Thoracic aorta (tissue), 2 donors: ENCODE results near the gene PPIP5K2. TPM values are rescaled to one million over a fixed set of nuclear protein-coding genes. Genes with fewer than 3 reads are reported as not detected.
"Not testable (repeated sequence)": the region's sequence is repeated elsewhere in the genome, so short reads cannot be mapped to it uniquely, and the experiment has no call there.

ENCODE experiments used
- ATAC-seq: fragments of 150-250 bp; one replicate; pipeline ENCODE4 v1.8.0; 2017; ENCODE audit warnings: low read depth; ENCODE audit not compliant: insufficient number of reproducible peaks, low FRiP score
- DNase-seq: peaks from one replicate; pipeline ENCODE4 v3.0.0-alpha.2; 2020; ENCODE audit warnings: low spot score
- H3K27ac ChIP-seq, 2 donors: fragments of 200-600 bp; sonication (generic); 1 replicate in 1 of 2; 2 replicates in 1 of 2; pipeline ENCODE4 v1.5.1; 2016; ENCODE audit warnings: mild to moderate bottlenecking in 2 of 2, moderate library complexity in 2 of 2
- H3K27me3 ChIP-seq: fragments of 200-600 bp; sonication (generic); replicated peaks from 2 replicates; pipeline ENCODE4 v1.6.0; 2016; ENCODE audit warnings: mild to moderate bottlenecking; ENCODE audit not compliant: insufficient read depth
- H3K36me3 ChIP-seq: fragments of 200-600 bp; sonication (generic); one replicate; pipeline ENCODE4 v1.5.1; 2016
- H3K4me1 ChIP-seq, 2 donors: fragments of 200-600 bp; sonication (generic); 1 replicate in 1 of 2; 2 replicates in 1 of 2; pipeline versions ENCODE4 v1.5.1 to v1.6.0; 2016; ENCODE audit warnings: low read depth in 2 of 2, mild to moderate bottlenecking in 1 of 2; ENCODE audit not compliant: control insufficient read depth in 1 of 2
- H3K4me3 ChIP-seq: fragments of 200-600 bp; sonication (generic); 2 replicates; pipeline ENCODE4 v1.5.1; 2016; ENCODE audit warnings: mild to moderate bottlenecking
- H3K9me3 ChIP-seq: fragments of 200-600 bp; sonication (generic); 2 replicates; pipeline ENCODE4 v1.5.1; 2016
- total RNA-seq, 2 donors: library from RNA; depleted of rRNA; stranded (reverse); fragments of >200 nt; gene quantifications; one replicate each; pipeline versions ENCODE4 v1.1.0 to v1.2.3, GENCODE V29; 2016
- TF ChIP-seq, protein P1 (sequence below): fragments of 200-600 bp; sonication (generic); IDR thresholded peaks from one replicate; pipeline ENCODE4 v1.5.1; 2019; ENCODE audit warnings: antibody characterized with exemption

Gene PPIP5K2
- total RNA-seq, 2 donors from 2014 or later = 60.8 to 67.5 TPM

DNA sequence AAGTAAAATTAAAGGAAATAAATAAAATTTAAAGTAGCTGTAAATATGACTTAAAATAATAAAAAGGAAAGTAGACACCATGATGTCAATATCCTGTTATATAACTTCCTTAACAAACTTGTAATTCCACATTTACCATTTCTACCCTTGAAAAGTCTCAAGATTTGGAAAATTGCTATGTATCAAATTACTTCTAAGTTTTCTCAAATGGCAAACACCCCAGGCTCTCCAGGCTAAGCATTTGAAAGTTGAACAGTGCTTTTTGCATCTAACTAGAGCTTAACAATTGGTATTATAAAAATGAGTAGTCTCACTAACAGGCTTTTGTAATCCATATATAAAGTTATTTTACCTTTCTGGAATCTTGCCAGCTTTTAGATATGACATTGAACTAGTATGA lies 97.0 kb downstream of the PPIP5K2 start:
- no peaks in the 10 kb centered on the region for H3K4me1 ChIP-seq
- H3K9me3 ChIP-seq = no peaks in the 10 kb centered on the region
- H3K4me3 ChIP-seq = no peak overlapping the region
- DNase-seq (no peak), ATAC-seq (no peak)
- no peak overlapping the region for H3K27ac ChIP-seq
- H3K27me3 ChIP-seq = no peaks in the 10 kb centered on the region
- no peaks in the 10 kb centered on the region for H3K36me3 ChIP-seq
- TF ChIP-seq, protein P1, sequence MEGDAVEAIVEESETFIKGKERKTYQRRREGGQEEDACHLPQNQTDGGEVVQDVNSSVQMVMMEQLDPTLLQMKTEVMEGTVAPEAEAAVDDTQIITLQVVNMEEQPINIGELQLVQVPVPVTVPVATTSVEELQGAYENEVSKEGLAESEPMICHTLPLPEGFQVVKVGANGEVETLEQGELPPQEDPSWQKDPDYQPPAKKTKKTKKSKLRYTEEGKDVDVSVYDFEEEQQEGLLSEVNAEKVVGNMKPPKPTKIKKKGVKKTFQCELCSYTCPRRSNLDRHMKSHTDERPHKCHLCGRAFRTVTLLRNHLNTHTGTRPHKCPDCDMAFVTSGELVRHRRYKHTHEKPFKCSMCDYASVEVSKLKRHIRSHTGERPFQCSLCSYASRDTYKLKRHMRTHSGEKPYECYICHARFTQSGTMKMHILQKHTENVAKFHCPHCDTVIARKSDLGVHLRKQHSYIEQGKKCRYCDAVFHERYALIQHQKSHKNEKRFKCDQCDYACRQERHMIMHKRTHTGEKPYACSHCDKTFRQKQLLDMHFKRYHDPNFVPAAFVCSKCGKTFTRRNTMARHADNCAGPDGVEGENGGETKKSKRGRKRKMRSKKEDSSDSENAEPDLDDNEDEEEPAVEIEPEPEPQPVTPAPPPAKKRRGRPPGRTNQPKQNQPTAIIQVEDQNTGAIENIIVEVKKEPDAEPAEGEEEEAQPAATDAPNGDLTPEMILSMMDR = no peak

DNA sequence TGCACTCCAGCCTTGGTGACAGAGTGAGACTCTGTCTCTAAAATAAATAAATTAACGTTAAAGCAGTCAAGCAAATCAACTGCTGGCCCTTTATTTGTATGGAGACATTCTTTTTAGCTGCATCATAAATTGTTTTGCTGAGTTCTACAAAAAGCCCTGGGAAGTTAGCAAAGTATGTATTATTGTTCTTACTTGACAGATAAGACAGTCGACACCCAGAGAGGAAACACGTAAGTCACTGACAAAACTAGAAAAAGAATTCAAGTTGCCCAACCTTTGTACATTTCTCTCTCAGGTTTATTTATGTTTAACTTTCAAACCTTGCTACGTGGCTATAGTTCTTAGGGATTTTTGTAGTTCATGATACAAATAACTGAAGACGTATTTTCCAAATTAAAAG lies 98.1 kb downstream of the PPIP5K2 start:
- H3K36me3 ChIP-seq = no peaks in the 10 kb centered on the region

DNA sequence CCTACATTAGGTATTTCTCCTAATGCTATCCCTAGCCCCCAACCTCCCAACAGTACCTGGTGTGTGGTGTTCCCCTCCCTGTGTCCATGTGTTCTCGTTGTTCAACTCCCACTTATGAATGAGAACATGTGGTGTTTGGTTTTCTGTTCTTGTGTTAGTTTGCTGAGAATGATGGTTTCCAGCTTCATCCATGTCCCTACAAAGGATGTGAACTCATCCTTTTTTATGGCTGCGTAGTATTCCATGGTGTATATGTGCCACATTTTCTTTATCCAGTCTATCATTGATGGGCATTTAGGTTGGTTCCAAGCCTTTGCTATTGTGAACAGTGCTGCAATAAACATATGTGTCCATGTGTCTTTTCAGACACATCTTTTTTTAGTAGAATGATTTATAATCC lies 99.0 kb downstream of the PPIP5K2 start:
- not testable (repeated sequence) for ATAC-seq, H3K4me3 ChIP-seq, H3K27me3 ChIP-seq, H3K36me3 ChIP-seq, H3K27ac ChIP-seq, DNase-seq, H3K4me1 ChIP-seq, H3K9me3 ChIP-seq

More for the DNA sequence above, 98.1 kb downstream of the PPIP5K2 start:
- no peaks in the 10 kb centered on the region for H3K4me1 ChIP-seq
- no peak overlapping the region for H3K4me3 ChIP-seq
- TF ChIP-seq, protein P1 = no peak
- H3K27me3 ChIP-seq = no peaks in the 10 kb centered on the region
- H3K27ac ChIP-seq = no peak overlapping the region
- ATAC-seq = no peak
- DNase-seq = no peak
- no peaks in the 10 kb centered on the region for H3K9me3 ChIP-seq

DNA sequence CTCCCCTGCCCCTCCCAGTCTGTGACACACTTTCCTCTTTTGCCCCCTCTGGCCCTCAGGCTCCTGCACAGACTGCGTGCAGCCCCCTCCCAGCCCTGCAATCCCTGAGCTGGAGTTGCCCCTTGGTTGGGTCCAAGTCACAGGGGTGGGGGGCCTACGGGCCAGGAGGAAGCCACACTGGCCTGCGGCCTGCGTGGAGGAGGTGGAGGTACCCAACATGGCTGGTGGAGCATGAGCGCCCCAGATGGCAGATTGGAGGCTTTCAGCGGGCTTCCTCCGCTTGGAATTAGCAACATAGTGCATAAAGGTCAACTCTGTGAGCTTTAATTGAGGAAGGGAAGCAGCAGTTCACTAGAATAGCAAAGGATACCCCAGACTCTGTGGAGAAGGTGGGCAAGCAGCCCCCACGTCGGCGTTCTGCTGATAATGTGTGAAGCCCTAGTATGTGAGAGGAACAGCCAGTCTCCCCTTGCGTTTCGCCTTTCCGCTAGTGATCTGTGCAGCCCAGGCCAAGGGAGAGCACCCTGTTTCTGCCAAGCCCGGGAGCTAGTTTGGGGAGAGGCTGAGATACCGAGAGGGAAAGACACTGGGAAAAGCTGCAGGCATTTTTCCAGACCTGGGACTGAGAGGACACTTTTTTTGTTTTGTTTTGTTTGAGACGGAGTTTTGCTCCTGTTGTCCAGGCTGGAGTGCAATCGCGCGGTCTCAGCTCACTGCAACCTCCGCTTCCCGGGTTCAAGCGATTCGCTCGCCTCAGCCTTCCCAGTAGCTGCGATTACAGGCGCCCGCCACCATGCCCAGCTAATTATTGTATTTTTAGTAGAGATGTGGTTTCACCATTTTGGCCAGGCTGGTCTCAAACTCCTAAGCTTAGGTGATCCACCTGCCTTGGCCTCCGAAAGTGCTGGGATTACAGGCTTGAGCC lies 103.2 kb downstream of the PPIP5K2 start:
- DNase-seq = no peak
- Histone ChIP-seq H3K9me3 (no peaks in the 10 kb centered on the region), H3K27ac (no peak overlapping the region), H3K4me3 (no peak overlapping the region), H3K4me1 (no peaks in the 10 kb centered on the region), H3K36me3 (no peaks in the 10 kb centered on the region), H3K27me3 (no peaks in the 10 kb centered on the region)
- TF ChIP-seq, protein P1 = no peak
- no peak for ATAC-seq

DNA sequence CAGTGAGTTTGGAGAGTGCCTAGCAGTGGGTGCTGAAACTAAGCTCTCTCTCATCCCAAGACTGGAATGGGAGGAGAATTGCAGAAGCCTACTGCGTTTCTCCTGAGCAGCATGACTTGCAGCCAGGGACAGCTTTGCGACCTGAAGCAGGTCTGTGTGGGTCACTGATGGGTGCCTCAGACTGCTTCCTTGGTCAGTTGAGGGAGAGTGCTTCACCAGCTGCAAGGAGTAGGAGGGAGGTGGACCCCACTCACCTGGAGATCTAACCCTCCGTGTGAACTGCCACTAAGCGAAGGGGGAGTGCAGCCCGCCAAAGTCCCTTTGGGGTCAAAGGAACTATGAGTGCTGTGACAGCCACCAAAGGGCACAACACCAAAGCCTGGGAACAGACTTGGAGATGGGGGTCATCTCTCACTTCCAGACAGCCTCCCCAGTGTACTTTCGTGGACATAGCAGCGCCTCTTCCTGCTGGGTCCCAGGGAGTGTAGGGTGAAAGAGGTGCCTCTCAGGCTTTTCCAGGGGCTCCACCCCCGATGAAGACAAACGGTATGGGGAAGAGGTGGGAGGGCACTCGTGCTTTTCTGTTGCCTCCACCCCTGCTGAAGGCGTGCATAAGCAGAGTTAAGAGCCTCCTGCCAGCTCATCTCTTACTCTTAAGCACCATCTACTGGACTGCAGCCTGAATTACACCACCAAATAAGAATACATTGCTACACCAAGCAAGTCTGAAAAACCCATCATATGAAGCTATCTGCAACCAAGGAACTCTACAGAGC lies 104.2 kb downstream of the PPIP5K2 start:
- TF ChIP-seq, protein P1 = peak; percentile 53
- H3K36me3 ChIP-seq = no peaks in the 10 kb centered on the region
- no peaks in the 10 kb centered on the region for H3K9me3 ChIP-seq
- no peak overlapping the region for H3K4me3 ChIP-seq
- no peak for DNase-seq
- H3K27ac ChIP-seq = no peak overlapping the region
- no peaks in the 10 kb centered on the region for H3K27me3 ChIP-seq
- ATAC-seq = no peak
- H3K4me1 ChIP-seq = no peaks in the 10 kb centered on the region
